ENCODE results near the gene PCNX2.

DNA sequence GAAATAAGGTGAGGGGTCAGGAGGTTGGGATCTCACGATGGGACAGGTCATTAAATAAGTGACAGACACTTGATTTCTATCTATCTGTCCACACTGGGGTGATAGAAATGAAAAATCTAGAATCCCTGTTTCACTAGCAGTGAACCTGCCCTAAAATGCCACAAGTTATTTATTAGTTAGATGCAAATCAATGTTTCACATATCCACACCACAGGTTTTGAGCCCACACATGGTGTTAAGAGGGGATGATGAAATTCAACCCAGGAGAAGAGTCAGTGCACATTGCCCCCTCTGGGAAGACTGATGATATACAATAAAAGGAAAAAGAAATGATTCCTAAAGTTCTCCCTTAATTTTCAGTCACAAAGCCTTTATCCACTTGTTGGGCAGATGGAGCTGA lies 355.3 kb downstream of the PCNX2 start:
- TF ChIP-seq, protein P1, sequence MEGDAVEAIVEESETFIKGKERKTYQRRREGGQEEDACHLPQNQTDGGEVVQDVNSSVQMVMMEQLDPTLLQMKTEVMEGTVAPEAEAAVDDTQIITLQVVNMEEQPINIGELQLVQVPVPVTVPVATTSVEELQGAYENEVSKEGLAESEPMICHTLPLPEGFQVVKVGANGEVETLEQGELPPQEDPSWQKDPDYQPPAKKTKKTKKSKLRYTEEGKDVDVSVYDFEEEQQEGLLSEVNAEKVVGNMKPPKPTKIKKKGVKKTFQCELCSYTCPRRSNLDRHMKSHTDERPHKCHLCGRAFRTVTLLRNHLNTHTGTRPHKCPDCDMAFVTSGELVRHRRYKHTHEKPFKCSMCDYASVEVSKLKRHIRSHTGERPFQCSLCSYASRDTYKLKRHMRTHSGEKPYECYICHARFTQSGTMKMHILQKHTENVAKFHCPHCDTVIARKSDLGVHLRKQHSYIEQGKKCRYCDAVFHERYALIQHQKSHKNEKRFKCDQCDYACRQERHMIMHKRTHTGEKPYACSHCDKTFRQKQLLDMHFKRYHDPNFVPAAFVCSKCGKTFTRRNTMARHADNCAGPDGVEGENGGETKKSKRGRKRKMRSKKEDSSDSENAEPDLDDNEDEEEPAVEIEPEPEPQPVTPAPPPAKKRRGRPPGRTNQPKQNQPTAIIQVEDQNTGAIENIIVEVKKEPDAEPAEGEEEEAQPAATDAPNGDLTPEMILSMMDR (IDR thresholded peaks at IDR 0.05): no peak
- no peak for TF ChIP-seq POLR2A (IDR thresholded peaks at IDR 0.05)
